GM13976 (cell line): ENCODE measurements around the gene UACA.
"Not testable (repeated sequence)": the region's sequence is repeated elsewhere in the genome, so short reads cannot be mapped to it uniquely, and the experiment has no call there.

Source experiments
- DNase-seq: peaks from one replicate; pipeline ENCODE4 v3.0.0; 2012; ENCODE audit warnings: low spot score
- in situ Hi-C: fragments of 300-500 bp; cut with MboI; formaldehyde crosslinking; loops from one replicate; pipeline ENCODE4 v1.12.0; 2022; ENCODE audit warnings: low sequenced_read_pairs, mixed read lengths, inconsistent platforms; ENCODE audit not compliant: unreplicated experiment
- TF ChIP-seq, protein P1 (sequence below): IDR thresholded peaks from 2 replicates; pipeline ENCODE4 v1.5.1; 2012; ENCODE audit warnings: borderline replicate concordance, mild to moderate bottlenecking; ENCODE audit not compliant: insufficient read depth; ENCODE audit errors: extremely low read depth, missing control alignments, control extremely low read depth

Gene UACA

GRCh38 chr15:70763120-70763949, at the start of gene UACA:
TSS of gene UACA (minus strand) at chr15:70763558. CDS start at chr15:70763407, 151 bp downstream.
- in situ Hi-C loops: no loop called here
- TF ChIP-seq, protein P1, sequence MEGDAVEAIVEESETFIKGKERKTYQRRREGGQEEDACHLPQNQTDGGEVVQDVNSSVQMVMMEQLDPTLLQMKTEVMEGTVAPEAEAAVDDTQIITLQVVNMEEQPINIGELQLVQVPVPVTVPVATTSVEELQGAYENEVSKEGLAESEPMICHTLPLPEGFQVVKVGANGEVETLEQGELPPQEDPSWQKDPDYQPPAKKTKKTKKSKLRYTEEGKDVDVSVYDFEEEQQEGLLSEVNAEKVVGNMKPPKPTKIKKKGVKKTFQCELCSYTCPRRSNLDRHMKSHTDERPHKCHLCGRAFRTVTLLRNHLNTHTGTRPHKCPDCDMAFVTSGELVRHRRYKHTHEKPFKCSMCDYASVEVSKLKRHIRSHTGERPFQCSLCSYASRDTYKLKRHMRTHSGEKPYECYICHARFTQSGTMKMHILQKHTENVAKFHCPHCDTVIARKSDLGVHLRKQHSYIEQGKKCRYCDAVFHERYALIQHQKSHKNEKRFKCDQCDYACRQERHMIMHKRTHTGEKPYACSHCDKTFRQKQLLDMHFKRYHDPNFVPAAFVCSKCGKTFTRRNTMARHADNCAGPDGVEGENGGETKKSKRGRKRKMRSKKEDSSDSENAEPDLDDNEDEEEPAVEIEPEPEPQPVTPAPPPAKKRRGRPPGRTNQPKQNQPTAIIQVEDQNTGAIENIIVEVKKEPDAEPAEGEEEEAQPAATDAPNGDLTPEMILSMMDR: no peak
- peak; percentile 94 for DNase-seq

DNA sequence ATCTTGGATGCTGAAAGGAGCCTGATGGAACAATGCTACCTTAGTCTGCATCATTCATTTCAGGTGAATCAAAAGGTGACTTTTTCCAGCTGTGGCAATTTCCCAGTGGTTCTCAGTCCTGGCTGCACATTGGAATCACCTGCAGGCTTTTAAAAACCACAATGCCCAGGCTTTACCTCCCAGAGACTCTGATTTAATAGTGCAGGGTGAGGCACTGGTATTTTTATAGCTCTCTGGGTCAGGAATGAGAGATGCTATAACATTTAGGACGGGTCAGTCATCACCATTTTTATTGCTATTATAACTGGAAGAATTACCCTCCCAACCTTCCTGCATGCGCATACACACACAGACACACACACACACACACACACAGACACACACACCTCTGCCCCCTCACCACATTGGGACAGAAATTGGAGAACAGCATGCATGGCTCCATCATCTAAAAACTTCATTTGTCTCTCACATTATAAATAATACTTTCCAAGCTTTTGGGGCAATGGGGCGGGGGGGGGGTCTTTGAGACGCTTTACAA, 49.5 kb upstream of the UACA start:
- in situ Hi-C loops: no loop called here
- TF ChIP-seq, protein P1: no peak
- no peak for DNase-seq

GRCh38 chr15:70810916-70811578, 47.7 kb upstream of the UACA start:
- in situ Hi-C loops: no loop called here
- DNase-seq: no peak
- TF ChIP-seq, protein P1: no peak

- in situ Hi-C loops: no loop called here
- DNase-seq: no peak
- TF ChIP-seq, protein P1: no peak
Measured at GRCh38 chr15:70806992-70807712, 43.8 kb upstream of the UACA start.

DNA sequence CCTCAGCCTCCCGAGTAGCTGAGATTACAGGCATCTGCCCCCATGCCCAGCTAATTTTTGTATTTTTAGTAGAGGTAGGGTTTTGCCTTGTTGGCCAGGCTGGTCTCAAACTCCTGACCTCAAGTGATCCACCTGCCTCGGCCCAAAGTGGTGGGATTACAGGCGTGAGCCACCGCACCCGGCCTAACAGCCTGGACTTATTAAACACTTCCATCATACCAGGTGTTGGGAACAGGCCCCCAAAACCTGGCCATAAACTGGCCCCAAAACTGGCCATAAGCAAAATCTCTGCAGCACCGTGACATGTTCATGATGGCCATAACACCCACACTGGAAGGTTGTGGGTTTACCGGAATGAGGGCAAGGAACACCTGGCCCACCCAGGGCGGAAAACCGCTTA, 41.0 kb upstream of the UACA start:
- in situ Hi-C loops, DNase-seq: not testable (repeated sequence)

GRCh38 chr15:70802629-70803028, 39.3 kb upstream of the UACA start:
- no peak for DNase-seq
- in situ Hi-C loops: no loop called here
- TF ChIP-seq, protein P1: no peak
